GM12878 (cell line): Measurements from ENCODE around the gene SPI1.
A peak's percentile ranks its signal among the peaks of the same experiment; 100 is the strongest.

ENCODE experiments used
- EP300 ChIP-seq, 2 experiments: fragments of 150-350 bp in 1 of 2; IDR thresholded peaks; 2 replicates each; pipeline ENCODE4 v1.6.1; 2011 to 2012; ENCODE audit warnings: low read depth in 2 of 2, low read length in 2 of 2, borderline replicate concordance in 1 of 2, improper control_type of control experiment in 1 of 2, inconsistent platforms in 1 of 2; ENCODE audit not compliant: control insufficient read depth in 1 of 2
- EZH2 ChIP-seq: IDR thresholded peaks from 2 replicates; pipeline ENCODE4 v1.6.1; 2012; ENCODE audit warnings: low read depth, mild to moderate bottlenecking, control low read depth, inconsistent platforms, low read length, borderline replicate concordance; ENCODE audit not compliant: control insufficient read depth
- FOXK2 ChIP-seq: fragments of 450-650 bp; IDR thresholded peaks from 2 replicates; pipeline ENCODE4 v1.6.1; 2017; ENCODE audit warnings: mild to moderate bottlenecking, moderate library complexity
- HDAC6 ChIP-seq: fragments of 200-600 bp; sonication (generic); IDR thresholded peaks from one replicate; pipeline ENCODE4 v1.8.0; 2017; ENCODE audit warnings: antibody characterized with exemption; ENCODE audit not compliant: unreplicated experiment
- MAX ChIP-seq: IDR thresholded peaks from 2 replicates; pipeline ENCODE4 v1.6.1; 2012; ENCODE audit warnings: low read depth, low read length, improper control_type of control experiment
- MXI1 ChIP-seq: fragments of 150-350 bp; IDR thresholded peaks from 2 replicates; pipeline ENCODE4 v1.6.1; 2011; ENCODE audit warnings: low read depth, mild to moderate bottlenecking, inconsistent platforms, low read length, improper control_type of control experiment
- PAX5 ChIP-seq: IDR thresholded peaks from 2 replicates; pipeline ENCODE4 v1.6.1; 2011; ENCODE audit warnings: low read depth, low read length, borderline replicate concordance
- POLR2A ChIP-seq: IDR thresholded peaks from 2 replicates; pipeline ENCODE4 v1.6.1; 2011; ENCODE audit warnings: low read depth, mild to moderate bottlenecking, low read length
- SUPT20H ChIP-seq: IDR thresholded peaks from 2 replicates; pipeline ENCODE4 v1.6.1; 2011; ENCODE audit warnings: low read depth, mild to moderate bottlenecking, low read length, moderate library complexity, borderline replicate concordance; ENCODE audit not compliant: control insufficient read depth
- ZBTB40 ChIP-seq: fragments of 450-650 bp; IDR thresholded peaks from 2 replicates; pipeline ENCODE4 v1.6.1; 2016; ENCODE audit warnings: mild to moderate bottlenecking, moderate library complexity, borderline replicate concordance
- TF ChIP-seq, protein P1 (sequence below): IDR thresholded peaks from 2 replicates; pipeline ENCODE4 v1.6.1; 2011; ENCODE audit warnings: low read depth, mild to moderate bottlenecking, low read length, moderate library complexity, borderline replicate concordance; ENCODE audit errors: extremely low read depth
- TF ChIP-seq, protein P2 (sequence below): fragments of 450-650 bp; IDR thresholded peaks from 2 replicates; pipeline ENCODE4 v1.6.1; 2017; ENCODE audit warnings: mild to moderate bottlenecking, moderate library complexity

GRCh38 chr11:47394322-47395222, 16.2 kb upstream of the SPI1 start:
- TF ChIP-seq POLR2A (peak; percentile 86), PAX5 (peak; percentile 65; the same call in 1 of the 2 replicates), EZH2 (no peak), MAX (peak; percentile 69), MXI1 (peak; percentile 62), FOXK2 (peak; percentile 16; the same call in 1 of the 2 replicates), EP300 (IDR thresholded peaks at IDR 0.05; ENCODE audit: borderline replicate concordance in 1 of 2, control insufficient read depth in 1 of 2, low read depth in 2 of 2, low read length in 2 of 2) (no peak), ZBTB40 (peak; percentile 76), SUPT20H (no peak), HDAC6 (no peak)
- TF ChIP-seq, protein P1, sequence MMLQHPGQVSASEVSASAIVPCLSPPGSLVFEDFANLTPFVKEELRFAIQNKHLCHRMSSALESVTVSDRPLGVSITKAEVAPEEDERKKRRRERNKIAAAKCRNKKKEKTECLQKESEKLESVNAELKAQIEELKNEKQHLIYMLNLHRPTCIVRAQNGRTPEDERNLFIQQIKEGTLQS, result no peak
- TF ChIP-seq, protein P2, sequence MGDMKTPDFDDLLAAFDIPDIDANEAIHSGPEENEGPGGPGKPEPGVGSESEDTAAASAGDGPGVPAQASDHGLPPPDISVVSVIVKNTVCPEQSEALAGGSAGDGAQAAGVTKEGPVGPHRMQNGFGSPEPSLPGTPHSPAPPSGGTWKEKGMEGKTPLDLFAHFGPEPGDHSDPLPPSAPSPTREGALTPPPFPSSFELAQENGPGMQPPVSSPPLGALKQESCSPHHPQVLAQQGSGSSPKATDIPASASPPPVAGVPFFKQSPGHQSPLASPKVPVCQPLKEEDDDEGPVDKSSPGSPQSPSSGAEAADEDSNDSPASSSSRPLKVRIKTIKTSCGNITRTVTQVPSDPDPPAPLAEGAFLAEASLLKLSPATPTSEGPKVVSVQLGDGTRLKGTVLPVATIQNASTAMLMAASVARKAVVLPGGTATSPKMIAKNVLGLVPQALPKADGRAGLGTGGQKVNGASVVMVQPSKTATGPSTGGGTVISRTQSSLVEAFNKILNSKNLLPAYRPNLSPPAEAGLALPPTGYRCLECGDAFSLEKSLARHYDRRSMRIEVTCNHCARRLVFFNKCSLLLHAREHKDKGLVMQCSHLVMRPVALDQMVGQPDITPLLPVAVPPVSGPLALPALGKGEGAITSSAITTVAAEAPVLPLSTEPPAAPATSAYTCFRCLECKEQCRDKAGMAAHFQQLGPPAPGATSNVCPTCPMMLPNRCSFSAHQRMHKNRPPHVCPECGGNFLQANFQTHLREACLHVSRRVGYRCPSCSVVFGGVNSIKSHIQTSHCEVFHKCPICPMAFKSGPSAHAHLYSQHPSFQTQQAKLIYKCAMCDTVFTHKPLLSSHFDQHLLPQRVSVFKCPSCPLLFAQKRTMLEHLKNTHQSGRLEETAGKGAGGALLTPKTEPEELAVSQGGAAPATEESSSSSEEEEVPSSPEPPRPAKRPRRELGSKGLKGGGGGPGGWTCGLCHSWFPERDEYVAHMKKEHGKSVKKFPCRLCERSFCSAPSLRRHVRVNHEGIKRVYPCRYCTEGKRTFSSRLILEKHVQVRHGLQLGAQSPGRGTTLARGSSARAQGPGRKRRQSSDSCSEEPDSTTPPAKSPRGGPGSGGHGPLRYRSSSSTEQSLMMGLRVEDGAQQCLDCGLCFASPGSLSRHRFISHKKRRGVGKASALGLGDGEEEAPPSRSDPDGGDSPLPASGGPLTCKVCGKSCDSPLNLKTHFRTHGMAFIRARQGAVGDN, result peak; percentile 97
